ENCODE data around the gene BSG.

DNA sequence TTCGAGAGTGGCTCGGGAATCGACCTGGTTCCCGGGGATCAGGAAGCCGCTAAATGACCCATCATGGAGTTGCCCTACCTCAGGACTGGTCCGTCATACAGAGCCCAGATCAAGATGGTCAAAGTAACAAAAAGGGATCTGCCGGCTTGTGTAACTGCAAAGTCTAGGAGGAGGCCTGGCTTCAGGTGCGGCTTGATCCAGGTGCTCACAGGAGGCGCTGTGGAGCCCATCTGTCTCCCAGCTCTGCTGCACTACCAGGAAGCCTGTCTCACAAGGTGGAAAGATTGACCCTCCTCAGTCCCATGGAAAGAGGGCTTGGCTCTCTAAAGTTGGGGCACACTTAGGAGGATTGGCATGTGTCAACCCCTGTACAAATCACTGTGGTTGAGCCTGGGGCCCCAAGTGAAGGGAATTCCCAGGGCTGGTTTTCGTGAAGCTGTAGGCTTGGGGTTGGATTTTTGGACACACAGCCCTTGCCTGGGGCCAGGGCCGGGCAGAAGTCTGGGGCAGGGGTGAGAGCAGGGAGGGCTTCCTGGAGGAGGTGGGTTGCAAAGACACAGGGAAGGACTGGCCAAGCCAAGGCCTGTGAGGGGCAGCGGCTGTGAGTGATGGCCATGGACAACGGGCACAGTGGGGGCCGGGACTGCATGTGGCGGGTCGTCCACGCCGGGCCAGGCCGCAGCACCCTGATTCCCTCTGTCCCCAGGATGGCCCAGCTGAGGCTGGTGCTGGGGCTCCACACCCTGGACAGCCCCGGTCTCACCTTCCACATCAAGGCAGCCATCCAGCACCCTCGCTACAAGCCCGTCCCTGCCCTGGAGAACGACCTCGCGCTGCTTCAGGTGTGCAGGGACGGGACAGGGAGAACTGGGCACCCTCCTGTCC lies 24.3 kb upstream of the BSG start:
- TF ChIP-seq, protein P1, sequence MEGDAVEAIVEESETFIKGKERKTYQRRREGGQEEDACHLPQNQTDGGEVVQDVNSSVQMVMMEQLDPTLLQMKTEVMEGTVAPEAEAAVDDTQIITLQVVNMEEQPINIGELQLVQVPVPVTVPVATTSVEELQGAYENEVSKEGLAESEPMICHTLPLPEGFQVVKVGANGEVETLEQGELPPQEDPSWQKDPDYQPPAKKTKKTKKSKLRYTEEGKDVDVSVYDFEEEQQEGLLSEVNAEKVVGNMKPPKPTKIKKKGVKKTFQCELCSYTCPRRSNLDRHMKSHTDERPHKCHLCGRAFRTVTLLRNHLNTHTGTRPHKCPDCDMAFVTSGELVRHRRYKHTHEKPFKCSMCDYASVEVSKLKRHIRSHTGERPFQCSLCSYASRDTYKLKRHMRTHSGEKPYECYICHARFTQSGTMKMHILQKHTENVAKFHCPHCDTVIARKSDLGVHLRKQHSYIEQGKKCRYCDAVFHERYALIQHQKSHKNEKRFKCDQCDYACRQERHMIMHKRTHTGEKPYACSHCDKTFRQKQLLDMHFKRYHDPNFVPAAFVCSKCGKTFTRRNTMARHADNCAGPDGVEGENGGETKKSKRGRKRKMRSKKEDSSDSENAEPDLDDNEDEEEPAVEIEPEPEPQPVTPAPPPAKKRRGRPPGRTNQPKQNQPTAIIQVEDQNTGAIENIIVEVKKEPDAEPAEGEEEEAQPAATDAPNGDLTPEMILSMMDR (IDR thresholded peaks at IDR 0.05; ENCODE audit: poor library complexity), result no peak
- no peak for TF ChIP-seq EZH2 (IDR thresholded peaks at IDR 0.05; ENCODE audit: borderline replicate concordance)

All from hepatocyte (in vitro differentiated cells).